H9 (cell line): ENCODE results near the gene ZNF709. TPM values are rescaled to one million over a fixed set of nuclear protein-coding genes. Genes with fewer than 3 reads are reported as not detected.

Source experiments
- DNase-seq: peaks from one replicate; pipeline ENCODE4 v3.0.0-alpha.2; 2017
- H2AFZ ChIP-seq: one replicate; pipeline ENCODE4 v1.6.1; 2013; ENCODE audit warnings: mild to moderate bottlenecking, low read length, control low read depth, moderate library complexity
- H2AK5ac ChIP-seq: 2 replicates; pipeline ENCODE4 v1.6.1; 2013; ENCODE audit warnings: low read length, control low read depth, mixed read lengths; ENCODE audit not compliant: insufficient read length
- H2BK120ac ChIP-seq: one replicate; pipeline ENCODE4 v1.6.1; 2013; ENCODE audit warnings: low read depth, mild to moderate bottlenecking, low read length, control low read depth, inconsistent platforms; ENCODE audit not compliant: poor library complexity, severe bottlenecking
- H2BK12ac ChIP-seq: 2 replicates; pipeline ENCODE4 v1.6.1; 2013; ENCODE audit warnings: low read length, control low read depth, mixed read lengths, low read depth; ENCODE audit not compliant: insufficient read length
- H2BK15ac ChIP-seq: 2 replicates; pipeline ENCODE4 v1.6.1; 2013; ENCODE audit warnings: low read depth, low read length, control low read depth
- H2BK20ac ChIP-seq: one replicate; pipeline ENCODE4 v1.6.1; 2013; ENCODE audit warnings: low read depth, mild to moderate bottlenecking, low read length, control low read depth, inconsistent platforms; ENCODE audit not compliant: poor library complexity, severe bottlenecking
- H2BK5ac ChIP-seq: 2 replicates; pipeline ENCODE4 v1.6.1; 2013; ENCODE audit warnings: low read length, control low read depth, mixed read lengths; ENCODE audit not compliant: insufficient read length
- H3K14ac ChIP-seq: 2 replicates; pipeline ENCODE4 v1.6.1; 2013; ENCODE audit warnings: low read length, control low read depth; ENCODE audit not compliant: insufficient read depth
- H3K18ac ChIP-seq: 2 replicates; pipeline ENCODE4 v1.6.1; 2013; ENCODE audit warnings: low read depth, mild to moderate bottlenecking, mixed read lengths, low read length, control low read depth; ENCODE audit not compliant: insufficient read length
- H3K23ac ChIP-seq: 2 replicates; pipeline ENCODE4 v1.6.1; 2013; ENCODE audit warnings: low read length, control low read depth, mixed read lengths, low read depth; ENCODE audit not compliant: insufficient read length
- H3K23me2 ChIP-seq: 2 replicates; pipeline ENCODE4 v1.6.1; 2013; ENCODE audit warnings: low read depth, mild to moderate bottlenecking, mixed read lengths, low read length, control low read depth; ENCODE audit not compliant: insufficient read length, poor library complexity, severe bottlenecking
- H3K27ac ChIP-seq: 2 replicates; pipeline ENCODE4 v1.5.1; 2013; ENCODE audit warnings: low read length, control low read depth, mixed read lengths, low read depth; ENCODE audit not compliant: insufficient read length
- H3K27me3 ChIP-seq: 2 replicates; pipeline ENCODE4 v1.6.1; 2013; ENCODE audit warnings: low read length, control low read depth, inconsistent platforms; ENCODE audit not compliant: insufficient read depth
- H3K4ac ChIP-seq: 2 replicates; pipeline ENCODE4 v1.6.1; 2013; ENCODE audit warnings: low read depth, mild to moderate bottlenecking, control low read depth, inconsistent platforms, low read length, moderate library complexity
- H3K4me1 ChIP-seq: 2 replicates; pipeline ENCODE4 v1.6.1; 2013; ENCODE audit warnings: low read length, control low read depth, inconsistent platforms; ENCODE audit not compliant: insufficient read depth
- H3K4me2 ChIP-seq: 2 replicates; pipeline ENCODE4 v1.6.1; 2013; ENCODE audit warnings: low read length, control low read depth, mixed read lengths; ENCODE audit not compliant: insufficient read length, insufficient read depth
- H3K56ac ChIP-seq: 2 replicates; pipeline ENCODE4 v1.6.1; 2013; ENCODE audit warnings: low read depth, mild to moderate bottlenecking, mixed read lengths, low read length, control low read depth; ENCODE audit not compliant: insufficient read length
- H3K79me1 ChIP-seq: 2 replicates; pipeline ENCODE4 v1.6.1; 2013; ENCODE audit warnings: low read depth, mild to moderate bottlenecking, moderate library complexity, low read length, control low read depth, inconsistent platforms; ENCODE audit not compliant: insufficient read depth, poor library complexity, severe bottlenecking
- H3K79me2 ChIP-seq: 2 replicates; pipeline ENCODE4 v1.6.1; 2013; ENCODE audit warnings: low read length, control low read depth, inconsistent platforms; ENCODE audit not compliant: insufficient read depth
- H3K9ac ChIP-seq: 2 replicates; pipeline ENCODE4 v1.6.1; 2013; ENCODE audit warnings: low read length, control low read depth, mixed read lengths; ENCODE audit not compliant: insufficient read length; ENCODE audit errors: extremely low read depth
- H3K9me3 ChIP-seq: one replicate; pipeline ENCODE4 v1.6.1; 2013; ENCODE audit warnings: low read depth, low read length, inconsistent platforms; ENCODE audit not compliant: control insufficient read depth
- H3T11ph ChIP-seq: one replicate; pipeline ENCODE4 v1.6.1; 2013; ENCODE audit warnings: mild to moderate bottlenecking, low read length, control low read depth, inconsistent platforms
- H4K20me1 ChIP-seq: one replicate; pipeline ENCODE4 v1.6.1; 2013; ENCODE audit not compliant: control insufficient read depth, insufficient read length, insufficient read depth
- H4K5ac ChIP-seq: 2 replicates; pipeline ENCODE4 v1.6.1; 2013; ENCODE audit warnings: low read depth, mild to moderate bottlenecking, mixed read lengths, low read length, control low read depth; ENCODE audit not compliant: insufficient read length
- H4K8ac ChIP-seq: replicated peaks from 2 replicates; pipeline ENCODE4 v1.6.1; 2013; ENCODE audit warnings: low read length, control low read depth, mixed read lengths, low read depth; ENCODE audit not compliant: insufficient read length
- H4K91ac ChIP-seq: 2 replicates; pipeline ENCODE4 v1.6.1; 2013; ENCODE audit warnings: low read depth, mild to moderate bottlenecking, moderate library complexity, mixed read lengths, low read length, control low read depth; ENCODE audit not compliant: insufficient read length
- H3K27ac Mint-ChIP-seq, 3 experiments: 2 replicates in 2 of 3; 3 replicates in 1 of 3; pipeline ENCODE4 v1.8.0; 2020 to 2021; ENCODE audit warnings: mixed read lengths in 3 of 3, mild to moderate bottlenecking in 1 of 3, moderate library complexity in 1 of 3
- H3K27me3 Mint-ChIP-seq: 2 replicates; pipeline ENCODE4 v1.8.0; 2021; ENCODE audit warnings: low read depth, mild to moderate bottlenecking, moderate library complexity, mixed read lengths
- H3K36me3 Mint-ChIP-seq, 3 experiments: 2 replicates in 2 of 3; 3 replicates in 1 of 3; pipeline ENCODE4 v1.8.0; 2020 to 2021; ENCODE audit warnings: low read depth in 3 of 3, mixed read lengths in 3 of 3; ENCODE audit not compliant: insufficient read depth in 1 of 3
- H3K4me1 Mint-ChIP-seq, 2 experiments: 2 replicates each; pipeline ENCODE4 v1.8.0; 2020; ENCODE audit warnings: mixed read lengths in 2 of 2
- H3K4me3 Mint-ChIP-seq, 2 experiments: 2 replicates in 1 of 2; 3 replicates in 1 of 2; pipeline ENCODE4 v1.8.0; 2020 to 2021; ENCODE audit warnings: mild to moderate bottlenecking in 2 of 2, mixed read lengths in 2 of 2, moderate library complexity in 1 of 2
- H3K9me3 Mint-ChIP-seq, 2 experiments: 2 replicates in 1 of 2; 3 replicates in 1 of 2; pipeline ENCODE4 v1.8.0; 2020; ENCODE audit warnings: mild to moderate bottlenecking in 2 of 2, mixed read lengths in 2 of 2, moderate library complexity in 1 of 2
- WGBS: extraction: QIAGEN DNeasy Blood & Tissue Kit; methylation state at CpG from one replicate; pipeline ENCODE4 v1.1.7; 2013; ENCODE audit warnings: missing lambda C conversion rate, low lambda C conversion rate, mixed read lengths; ENCODE audit not compliant: insufficient read length; ENCODE audit errors: extremely low coverage; 5-methylcytosine and 5-hydroxymethylcytosine counted together
- total RNA-seq: library from RNA; stranded (reverse); gene quantifications from 2 replicates; pipeline ENCODE4 v1.2.1, GENCODE V29; 2021
- TF ChIP-seq, protein P1 (sequence below): fragments of 200-600 bp; sonication (generic); conservative IDR thresholded peaks from 3 replicates; pipeline ENCODE4 v1.8.0; 2021; ENCODE audit warnings: antibody characterized with exemption, mild to moderate bottlenecking

Gene ZNF709
- total RNA-seq, 1 experiment from 2014 or later, result 2.1 TPM

GRCh38 chr19:12496480-12496879 lies 11.9 kb upstream of the ZNF709 start:
- no peaks in the 10 kb centered on the region for H3K79me2 ChIP-seq
- Mint-ChIP-seq H3K9me3 (peaks cover 5% of the 10 kb centered on the region in 2 experiments; a peak in 3 of 5 replicates), H3K4me3 (peak overlapping the region in 1 of 2 experiments; percentile 81; a peak in 1 of 5 replicates), H3K27me3 (peaks cover 9% of the 10 kb centered on the region), H3K36me3 (no peaks in the 10 kb centered on the region; a peak in 1 of 7 replicates), H3K27ac (no peak overlapping the region), H3K4me1 (peaks cover 8% of the 10 kb centered on the region in 2 experiments)
- WGBS, result no CpG with 5 or more reads among the region's 6 CpGs
- H3K9me3 ChIP-seq, result no peaks in the 10 kb centered on the region
- H3K56ac ChIP-seq, result no peak overlapping the region
- H3K4me2 ChIP-seq, result no peak overlapping the region
- TF ChIP-seq, protein P1, sequence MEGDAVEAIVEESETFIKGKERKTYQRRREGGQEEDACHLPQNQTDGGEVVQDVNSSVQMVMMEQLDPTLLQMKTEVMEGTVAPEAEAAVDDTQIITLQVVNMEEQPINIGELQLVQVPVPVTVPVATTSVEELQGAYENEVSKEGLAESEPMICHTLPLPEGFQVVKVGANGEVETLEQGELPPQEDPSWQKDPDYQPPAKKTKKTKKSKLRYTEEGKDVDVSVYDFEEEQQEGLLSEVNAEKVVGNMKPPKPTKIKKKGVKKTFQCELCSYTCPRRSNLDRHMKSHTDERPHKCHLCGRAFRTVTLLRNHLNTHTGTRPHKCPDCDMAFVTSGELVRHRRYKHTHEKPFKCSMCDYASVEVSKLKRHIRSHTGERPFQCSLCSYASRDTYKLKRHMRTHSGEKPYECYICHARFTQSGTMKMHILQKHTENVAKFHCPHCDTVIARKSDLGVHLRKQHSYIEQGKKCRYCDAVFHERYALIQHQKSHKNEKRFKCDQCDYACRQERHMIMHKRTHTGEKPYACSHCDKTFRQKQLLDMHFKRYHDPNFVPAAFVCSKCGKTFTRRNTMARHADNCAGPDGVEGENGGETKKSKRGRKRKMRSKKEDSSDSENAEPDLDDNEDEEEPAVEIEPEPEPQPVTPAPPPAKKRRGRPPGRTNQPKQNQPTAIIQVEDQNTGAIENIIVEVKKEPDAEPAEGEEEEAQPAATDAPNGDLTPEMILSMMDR, result no peak
- no peak overlapping the region for H2BK15ac ChIP-seq
- H4K91ac ChIP-seq, result no peak overlapping the region
- no peaks in the 10 kb centered on the region for H4K20me1 ChIP-seq
- H2BK12ac ChIP-seq, result no peak overlapping the region
- H3K4me1 ChIP-seq, result no peaks in the 10 kb centered on the region
- H2AK5ac ChIP-seq, result no peak overlapping the region
- no peak overlapping the region for H2AFZ ChIP-seq
- H3K14ac ChIP-seq, result no peak overlapping the region
- H3K18ac ChIP-seq, result no peak overlapping the region
- no peak for DNase-seq
- H2BK5ac ChIP-seq, result no peak overlapping the region
- H3K23ac ChIP-seq, result no peak overlapping the region
- no peak overlapping the region for H3K9ac ChIP-seq
- no peak overlapping the region for H2BK120ac ChIP-seq
- peaks cover 3% of the 10 kb centered on the region for H3K23me2 ChIP-seq
- H3K27me3 ChIP-seq, result no peaks in the 10 kb centered on the region
- H2BK20ac ChIP-seq, result no peak overlapping the region
- H3K27ac ChIP-seq, result no peak overlapping the region
- no peak overlapping the region for H3T11ph ChIP-seq
- no peak overlapping the region for H4K5ac ChIP-seq
- H3K79me1 ChIP-seq, result no peaks in the 10 kb centered on the region
- no peak overlapping the region for H3K4ac ChIP-seq
- H4K8ac ChIP-seq, result no peak overlapping the region
